Colonic mucosa (tissue), 4 donors: ENCODE data around the gene RPL22. TPM values are rescaled to one million over a fixed set of nuclear protein-coding genes. Genes with fewer than 3 reads are reported as not detected.

Experiments used
- DNase-seq: peaks from one replicate; pipeline ENCODE4 v3.0.0-alpha.2; 2020
- H3K27ac ChIP-seq: fragments of 200-600 bp; one replicate; pipeline ENCODE4 v1.8.0; 2021
- H3K27me3 ChIP-seq: fragments of 200-600 bp; one replicate; pipeline ENCODE4 v1.8.0; 2021
- H3K36me3 ChIP-seq: fragments of 200-600 bp; one replicate; pipeline ENCODE4 v1.8.0; 2021
- H3K4me1 ChIP-seq: fragments of 200-600 bp; one replicate; pipeline ENCODE4 v1.8.0; 2021; ENCODE audit warnings: mild to moderate bottlenecking
- H3K4me3 ChIP-seq: fragments of 200-600 bp; one replicate; pipeline ENCODE4 v1.8.0; 2021
- H3K9ac ChIP-seq, 2 donors: one replicate each; pipeline ENCODE4 v1.7.0; 2013; ENCODE audit warnings: control low read depth in 2 of 2, low read depth in 2 of 2, low read length in 2 of 2
- H3K9me3 ChIP-seq: fragments of 200-600 bp; one replicate; pipeline ENCODE4 v1.8.0; 2021
- CTCF ChIP-seq: fragments of 200-600 bp; IDR thresholded peaks from one replicate; pipeline ENCODE4 v1.8.0; 2022; ENCODE audit warnings: antibody characterized with exemption, mild to moderate bottlenecking
- intact Hi-C: fragments of 100-400 bp; cut with DNase I; formaldehyde crosslinking; loops from one replicate; pipeline ENCODE4 v1.14.1; 2022
- total RNA-seq, 2 donors: library from RNA; stranded (reverse); fragmentation: NEBNext Ultra II Directional in 1 of 2; extraction: Animal tissue kit (Norgen Biotek cat#: 25700) in 1 of 2; gene quantifications; one replicate each; pipeline ENCODE4 v1.2.1, GENCODE V29; 2021
- donor health status: healthy.
- donor health status: DM: no; HTN: no; CAD: no.
- donor health status: DM: no; HTN: no; CAD: no.

Gene RPL22
- total RNA-seq, 2 donors from 2014 or later = 314 to 378 TPM

DNA sequence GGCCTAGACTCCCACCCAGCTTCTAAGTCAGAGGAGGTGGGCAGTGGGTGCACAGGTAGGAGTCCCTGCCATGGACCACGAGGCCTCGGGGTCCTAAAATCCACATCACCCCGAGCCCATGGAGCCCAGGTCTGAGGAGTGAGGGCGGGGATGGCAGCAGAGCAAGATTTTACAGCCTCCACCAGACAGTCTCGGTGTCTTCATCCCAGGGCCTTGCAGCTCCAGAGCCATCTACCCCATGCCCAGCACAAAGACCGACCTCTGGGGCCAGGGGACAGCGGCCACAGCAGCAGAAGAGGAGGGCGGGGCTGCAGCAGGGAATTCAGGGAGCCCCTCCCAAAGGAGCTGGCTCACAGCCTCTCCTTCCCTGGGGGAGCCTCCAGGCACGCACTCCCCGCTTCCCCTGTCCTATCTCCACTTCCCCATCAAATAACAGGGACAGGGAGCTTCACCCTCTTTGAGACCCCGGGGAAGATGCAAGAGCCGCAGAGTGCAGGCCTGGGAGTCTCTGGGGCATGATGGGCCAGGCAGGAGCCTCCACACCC is 33.9 kb downstream of the RPL22 start:
- Histone ChIP-seq H3K27ac (no peak overlapping the region), H3K4me1 (no peaks in the 10 kb centered on the region)
- intact Hi-C loops = no loop called here

DNA sequence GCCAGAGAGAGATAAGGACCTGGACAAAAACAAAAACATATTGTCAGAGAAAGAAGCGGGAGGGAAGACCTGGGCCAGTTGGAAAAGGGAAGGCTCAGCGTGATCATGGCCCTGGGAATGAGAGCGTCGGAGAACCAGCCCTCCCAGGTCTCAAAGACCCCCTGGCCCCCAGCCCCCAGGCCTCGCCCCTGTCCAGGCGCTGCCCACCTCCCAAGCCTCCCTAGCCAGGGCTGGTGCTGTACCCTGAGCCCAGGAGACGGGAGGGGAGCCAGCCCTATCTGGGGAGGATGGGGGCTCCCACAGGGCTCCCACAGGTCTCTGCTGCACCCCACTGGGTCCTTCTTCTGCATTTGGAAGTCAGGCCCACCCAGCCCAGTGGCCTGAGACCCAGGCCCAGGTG is 34.4 kb downstream of the RPL22 start:
- no peak for TF ChIP-seq CTCF
- DNase-seq = no peak
- Histone ChIP-seq H3K27ac (no peak overlapping the region), H3K9me3 (no peaks in the 10 kb centered on the region), H3K9ac (no peak overlapping the region), H3K36me3 (no peaks in the 10 kb centered on the region), H3K4me3 (no peak overlapping the region), H3K27me3 (no peaks in the 10 kb centered on the region), H3K4me1 (no peaks in the 10 kb centered on the region)
- intact Hi-C loops = no loop called here

More for the DNA sequence above, 33.9 kb downstream of the RPL22 start:
- H3K4me3 ChIP-seq = no peak overlapping the region
- no peak overlapping the region for H3K9ac ChIP-seq
- no peaks in the 10 kb centered on the region for H3K27me3 ChIP-seq
- DNase-seq = no peak
- no peak for TF ChIP-seq CTCF
- no peaks in the 10 kb centered on the region for H3K36me3 ChIP-seq
- no peaks in the 10 kb centered on the region for H3K9me3 ChIP-seq

- intact Hi-C loops = no loop called here
- Histone ChIP-seq H3K4me3 (no peak overlapping the region), H3K9me3 (no peaks in the 10 kb centered on the region), H3K9ac (no peak overlapping the region), H3K4me1 (no peaks in the 10 kb centered on the region), H3K27me3 (no peaks in the 10 kb centered on the region), H3K27ac (no peak overlapping the region), H3K36me3 (no peaks in the 10 kb centered on the region)
- no peak for DNase-seq
- no peak for TF ChIP-seq CTCF
Observed at GRCh38 chr1:6163973-6164617, 35.3 kb downstream of the RPL22 start.

GRCh38 chr1:6163191-6163972 is 36.0 kb downstream of the RPL22 start:
- no peaks in the 10 kb centered on the region for H3K9me3 ChIP-seq
- no peaks in the 10 kb centered on the region for H3K27me3 ChIP-seq
- no peak for DNase-seq
- H3K4me3 ChIP-seq = no peak overlapping the region
- intact Hi-C loops = no loop called here
- H3K27ac ChIP-seq = no peak overlapping the region
- TF ChIP-seq CTCF = no peak
- H3K4me1 ChIP-seq = no peaks in the 10 kb centered on the region
- H3K9ac ChIP-seq = no peak overlapping the region
- H3K36me3 ChIP-seq = no peaks in the 10 kb centered on the region

GRCh38 chr1:6162773-6163172 is 36.6 kb downstream of the RPL22 start:
- no peak overlapping the region for H3K9ac ChIP-seq
- no peaks in the 10 kb centered on the region for H3K9me3 ChIP-seq
- H3K36me3 ChIP-seq = no peaks in the 10 kb centered on the region
- no peak overlapping the region for H3K27ac ChIP-seq
- DNase-seq = no peak
- no peaks in the 10 kb centered on the region for H3K4me1 ChIP-seq
- H3K27me3 ChIP-seq = no peaks in the 10 kb centered on the region
- no peak overlapping the region for H3K4me3 ChIP-seq
- no peak for TF ChIP-seq CTCF
- intact Hi-C loops = no loop called here
